HG03521 (cell line): ENCODE results near the gene PCMT1.
"Not testable (repeated sequence)": the region's sequence is repeated elsewhere in the genome, so short reads cannot be mapped to it uniquely, and the experiment has no call there.

Experiments used
- ATAC-seq: cut with Tn5 transposase; IDR thresholded peaks from one replicate; pipeline ENCODE4 v1.9.1; 2021; ENCODE audit warnings: mild to moderate bottlenecking, moderate library complexity; ENCODE audit not compliant: unreplicated experiment

PCMT1 gene

GRCh38 chr6:149852881-149853280, 103.3 kb downstream of the PCMT1 start:
- ATAC-seq: no peak

DNA sequence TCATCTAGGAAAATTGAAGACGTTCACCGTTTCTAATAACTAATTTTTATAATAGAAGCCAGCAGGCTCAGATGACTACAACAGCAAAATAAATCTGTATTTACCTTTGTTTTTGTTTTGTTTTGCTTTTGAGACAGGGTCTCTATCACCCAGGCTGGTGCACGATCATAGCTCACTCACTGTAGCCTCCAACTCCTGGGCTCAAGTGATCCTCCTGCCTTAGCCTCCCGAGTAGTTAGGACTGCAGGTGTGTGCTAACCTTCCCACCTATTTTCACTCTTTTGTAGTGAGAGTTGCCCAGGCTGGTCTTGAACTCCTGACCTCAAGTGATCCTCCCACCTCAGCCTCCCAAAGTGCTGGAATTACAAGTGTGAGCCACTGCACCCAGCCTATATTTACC, 104.5 kb downstream of the PCMT1 start:
- ATAC-seq: not testable (repeated sequence)

DNA sequence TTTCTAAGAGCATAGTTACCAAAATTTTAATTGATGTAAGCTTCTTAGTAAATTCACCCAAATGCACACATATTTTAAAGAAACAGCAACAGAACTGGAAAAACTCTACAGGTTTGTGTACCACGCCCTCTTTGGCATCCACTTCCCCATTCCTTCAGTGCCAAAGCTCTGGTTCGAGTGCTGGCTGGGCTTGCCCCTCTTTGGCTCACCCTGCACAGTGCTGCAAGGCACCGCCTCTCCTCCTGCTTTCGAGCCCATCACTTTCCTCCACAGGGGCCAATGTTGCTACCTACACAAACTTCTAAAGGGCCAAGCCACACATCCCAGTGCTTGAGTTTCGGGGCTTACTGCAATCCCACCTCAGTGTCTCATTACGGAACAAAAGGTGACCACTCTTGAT, 105.0 kb downstream of the PCMT1 start:
- no peak for ATAC-seq

GRCh38 chr6:149855040-149855654, 105.6 kb downstream of the PCMT1 start:
- ATAC-seq: no peak

DNA sequence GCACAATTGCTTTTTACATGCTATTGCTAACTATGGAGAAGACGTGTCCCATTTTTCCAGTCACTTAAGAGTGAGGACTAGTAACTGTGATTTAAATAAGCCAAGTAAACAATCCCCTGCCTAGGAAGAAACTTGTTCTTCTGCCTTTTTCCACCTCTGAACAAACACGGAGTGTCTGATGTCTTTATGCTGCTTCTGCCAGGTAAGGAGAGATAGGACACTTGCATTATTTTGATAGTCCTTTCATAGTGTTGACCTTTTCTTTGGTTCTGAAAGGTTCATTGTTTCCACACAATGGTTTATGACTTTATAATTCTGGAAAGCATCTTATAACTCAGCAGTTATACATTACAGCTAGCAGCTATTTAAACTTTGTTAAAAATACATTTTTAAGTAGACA, 106.2 kb downstream of the PCMT1 start:
- no peak for ATAC-seq

- ATAC-seq: no peak
Measured at GRCh38 chr6:149856256-149856994, 106.9 kb downstream of the PCMT1 start.

DNA sequence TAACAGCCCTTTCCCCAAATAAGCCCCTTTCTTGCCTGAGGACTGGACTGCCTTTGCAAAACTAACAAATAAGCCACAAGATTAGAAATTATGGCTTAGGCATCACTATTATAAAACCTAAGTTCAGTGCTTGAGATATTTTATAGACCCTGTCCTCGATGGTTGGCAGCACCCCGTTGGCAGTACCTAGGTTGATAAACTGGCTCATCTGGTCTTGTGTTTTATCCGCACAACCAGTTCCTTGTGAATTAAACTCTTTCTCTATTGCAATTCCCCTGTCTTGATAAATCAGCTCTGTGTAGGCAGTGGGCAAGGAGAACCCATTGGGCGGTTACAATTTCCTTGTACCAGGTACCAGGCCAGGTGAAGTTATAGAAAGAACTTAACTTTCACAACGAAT, 108.0 kb downstream of the PCMT1 start:
- no peak for ATAC-seq

- ATAC-seq: no peak
Measured at GRCh38 chr6:149859368-149859767, 109.8 kb downstream of the PCMT1 start.

GRCh38 chr6:149859938-149860337, 110.4 kb downstream of the PCMT1 start:
- ATAC-seq: no peak

GRCh38 chr6:149860513-149860833, 110.9 kb downstream of the PCMT1 start:
- ATAC-seq: no peak
